Natural killer cell (primary cell): Measurements from ENCODE around the gene UBASH3B. TPM values are rescaled to one million over a fixed set of nuclear protein-coding genes. Genes with fewer than 3 reads are reported as not detected.

ENCODE experiments used
- ATAC-seq, 3 donors: fragments of 150-1000 bp in 2 of 3; fragments of 200-7000 bp in 1 of 3; cut with Tn5 transposase; 1 replicate in 1 of 3; 2 replicates in 2 of 3; pipeline ENCODE4 v1.10.0; 2021; ENCODE audit warnings: mild to moderate bottlenecking in 2 of 3, moderate library complexity in 2 of 3
- DNase-seq, 2 donors: peaks; one replicate each; pipeline versions ENCODE4 v3.0.0 to v3.0.0-alpha.2; 2013 to 2021; ENCODE audit warnings: mixed read lengths in 1 of 2
- H3K27ac ChIP-seq: one replicate; pipeline ENCODE4 v1.5.1; 2013; ENCODE audit warnings: mild to moderate bottlenecking, low read length
- H3K27me3 ChIP-seq: one replicate; pipeline ENCODE4 v1.6.1; 2013; ENCODE audit warnings: low read length; ENCODE audit not compliant: control insufficient read depth, insufficient read depth
- H3K36me3 ChIP-seq: one replicate; pipeline ENCODE4 v1.6.1; 2013; ENCODE audit warnings: low read length; ENCODE audit not compliant: control insufficient read depth, insufficient read depth
- H3K4me1 ChIP-seq: one replicate; pipeline ENCODE4 v1.6.1; 2013; ENCODE audit warnings: low read length; ENCODE audit not compliant: control insufficient read depth, insufficient read depth
- H3K4me3 ChIP-seq: one replicate; pipeline ENCODE4 v1.5.1; 2013; ENCODE audit warnings: low read length
- H3K9me3 ChIP-seq: one replicate; pipeline ENCODE4 v1.6.1; 2013; ENCODE audit warnings: low read length; ENCODE audit not compliant: control insufficient read depth, insufficient read depth
- H3K27ac Mint-ChIP-seq, 2 donors: one replicate each; pipeline ENCODE4 v1.8.0; 2022; ENCODE audit warnings: mild to moderate bottlenecking in 2 of 2, mixed read lengths in 2 of 2, moderate library complexity in 1 of 2
- H3K27me3 Mint-ChIP-seq, 2 donors: one replicate each; pipeline ENCODE4 v1.8.0; 2022; ENCODE audit warnings: low read depth in 2 of 2, mixed read lengths in 2 of 2
- H3K36me3 Mint-ChIP-seq: one replicate; pipeline ENCODE4 v1.8.0; 2022; ENCODE audit warnings: mixed read lengths
- H3K4me1 Mint-ChIP-seq, 2 donors: one replicate each; pipeline ENCODE4 v1.8.0; 2022; ENCODE audit warnings: mixed read lengths in 2 of 2
- H3K4me3 Mint-ChIP-seq: one replicate; pipeline ENCODE4 v1.8.0; 2022; ENCODE audit warnings: mild to moderate bottlenecking, moderate library complexity, mixed read lengths
- H3K9me3 Mint-ChIP-seq, 2 donors: one replicate each; pipeline ENCODE4 v1.8.0; 2022; ENCODE audit warnings: mixed read lengths in 2 of 2
- WGBS: methylation state at CpG from one replicate; pipeline ENCODE4 v1.1.7; 2013; ENCODE audit warnings: missing lambda C conversion rate; ENCODE audit not compliant: insufficient coverage; 5-methylcytosine and 5-hydroxymethylcytosine counted together
- intact Hi-C: fragments of 100-400 bp; cut with micrococcal nuclease; formaldehyde crosslinking; loops from one replicate; pipeline ENCODE4 v1.14.2; 2022
- total RNA-seq, 4 donors: library from RNA; stranded (reverse); fragments of 120-200 nt in 1 of 4; gene quantifications; one replicate each; pipeline versions ENCODE4 v1.2.3 to v1.2.4, GENCODE V29; 2013 to 2022
- TF ChIP-seq, protein P1 (sequence below): fragments of 200-600 bp; IDR thresholded peaks from one replicate; pipeline ENCODE4 v1.8.0; 2022; ENCODE audit warnings: antibody characterized with exemption

The UBASH3B gene
- total RNA-seq, 3 donors from 2014 or later (not counting 1 experiment from before 2014, with no cell fraction given) = 28.7 to 33.9 (median 33.5) TPM

- Mint-ChIP-seq H3K9me3 (no peaks in the 10 kb centered on the region), H3K36me3 (no peaks in the 10 kb centered on the region), H3K27me3 (no peaks in the 10 kb centered on the region), H3K4me3 (no peak overlapping the region), H3K27ac (no peak overlapping the region), H3K4me1 (peaks cover 15 to 27% of the 10 kb centered on the region in 2 donors)
- H3K4me1 ChIP-seq = no peaks in the 10 kb centered on the region
- no peak overlapping the region for H3K27ac ChIP-seq
- no peak overlapping the region for H3K4me3 ChIP-seq
- intact Hi-C loops = no loop called here
- ATAC-seq (no peak), DNase-seq (no peak)
- TF ChIP-seq, protein P1, sequence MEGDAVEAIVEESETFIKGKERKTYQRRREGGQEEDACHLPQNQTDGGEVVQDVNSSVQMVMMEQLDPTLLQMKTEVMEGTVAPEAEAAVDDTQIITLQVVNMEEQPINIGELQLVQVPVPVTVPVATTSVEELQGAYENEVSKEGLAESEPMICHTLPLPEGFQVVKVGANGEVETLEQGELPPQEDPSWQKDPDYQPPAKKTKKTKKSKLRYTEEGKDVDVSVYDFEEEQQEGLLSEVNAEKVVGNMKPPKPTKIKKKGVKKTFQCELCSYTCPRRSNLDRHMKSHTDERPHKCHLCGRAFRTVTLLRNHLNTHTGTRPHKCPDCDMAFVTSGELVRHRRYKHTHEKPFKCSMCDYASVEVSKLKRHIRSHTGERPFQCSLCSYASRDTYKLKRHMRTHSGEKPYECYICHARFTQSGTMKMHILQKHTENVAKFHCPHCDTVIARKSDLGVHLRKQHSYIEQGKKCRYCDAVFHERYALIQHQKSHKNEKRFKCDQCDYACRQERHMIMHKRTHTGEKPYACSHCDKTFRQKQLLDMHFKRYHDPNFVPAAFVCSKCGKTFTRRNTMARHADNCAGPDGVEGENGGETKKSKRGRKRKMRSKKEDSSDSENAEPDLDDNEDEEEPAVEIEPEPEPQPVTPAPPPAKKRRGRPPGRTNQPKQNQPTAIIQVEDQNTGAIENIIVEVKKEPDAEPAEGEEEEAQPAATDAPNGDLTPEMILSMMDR = no peak
- 94% methylated on average over 4 of the region's 4 CpGs for WGBS
- H3K27me3 ChIP-seq = no peaks in the 10 kb centered on the region
- no peaks in the 10 kb centered on the region for H3K9me3 ChIP-seq
- H3K36me3 ChIP-seq = peaks cover 2% of the 10 kb centered on the region
Measured at GRCh38 chr11:122765487-122766131, 110.1 kb downstream of the UBASH3B start.

GRCh38 chr11:122769126-122769780 lies 113.7 kb downstream of the UBASH3B start:
- WGBS = 90% methylated on average over 3 of the region's 4 CpGs
- Mint-ChIP-seq H3K36me3 (no peaks in the 10 kb centered on the region), H3K4me1 (peaks cover 15 to 21% of the 10 kb centered on the region in 2 donors), H3K27me3 (no peaks in the 10 kb centered on the region), H3K9me3 (no peaks in the 10 kb centered on the region), H3K4me3 (no peak overlapping the region), H3K27ac (no peak overlapping the region)
- Histone ChIP-seq H3K4me3 (no peak overlapping the region), H3K36me3 (no peaks in the 10 kb centered on the region), H3K27ac (no peak overlapping the region), H3K9me3 (no peaks in the 10 kb centered on the region), H3K27me3 (no peaks in the 10 kb centered on the region), H3K4me1 (no peaks in the 10 kb centered on the region)
- intact Hi-C loops = no loop called here
- TF ChIP-seq, protein P1 = no peak
- ATAC-seq (no peak), DNase-seq (no peak)

GRCh38 chr11:122772945-122773344 lies 117.4 kb downstream of the UBASH3B start:
- H3K9me3 ChIP-seq = no peaks in the 10 kb centered on the region
- no peak overlapping the region for H3K27ac Mint-ChIP-seq
- DNase-seq = no peak
- no peaks in the 10 kb centered on the region for H3K9me3 Mint-ChIP-seq
- no peaks in the 10 kb centered on the region for H3K4me1 ChIP-seq
- 81% methylated on average over 7 of the region's 7 CpGs for WGBS
- H3K4me3 ChIP-seq = no peak overlapping the region
- intact Hi-C loops = no loop called here
- H3K27me3 ChIP-seq = no peaks in the 10 kb centered on the region
- ATAC-seq = no peak
- no peaks in the 10 kb centered on the region for H3K36me3 ChIP-seq
- H3K27ac ChIP-seq = no peak overlapping the region
- no peak overlapping the region for H3K4me3 Mint-ChIP-seq
- no peaks in the 10 kb centered on the region for H3K27me3 Mint-ChIP-seq
- TF ChIP-seq, protein P1 = no peak
- no peaks in the 10 kb centered on the region for H3K36me3 Mint-ChIP-seq
- peaks cover 8 to 20% of the 10 kb centered on the region in 2 donors for H3K4me1 Mint-ChIP-seq
